Tibial nerve (tissue), 4 donors: Measurements from ENCODE around the gene DOCK1.

ENCODE experiments used
- CTCF ChIP-seq, 5 experiments: fragments of 200-600 bp in 3 of 5; fragments of 450-650 bp in 2 of 5; sonication (generic) in 3 of 5; IDR thresholded peaks; one replicate each; pipeline ENCODE4 v1.5.1; 2016 to 2019; ENCODE audit warnings: antibody characterized with exemption in 5 of 5, mild to moderate bottlenecking in 3 of 5, moderate library complexity in 2 of 5
- EP300 ChIP-seq, 2 donors: sonication (generic); formaldehyde crosslinking; IDR thresholded peaks; one replicate each; pipeline ENCODE4 v1.6.1; 2017; ENCODE audit warnings: antibody characterized with exemption in 2 of 2, mild to moderate bottlenecking in 1 of 2
- POLR2A ChIP-seq, 2 donors: fragments of 450-650 bp; IDR thresholded peaks; one replicate each; pipeline ENCODE4 v1.6.1; 2017; ENCODE audit warnings: antibody characterized with exemption in 2 of 2, mild to moderate bottlenecking in 2 of 2, moderate library complexity in 2 of 2

DNA sequence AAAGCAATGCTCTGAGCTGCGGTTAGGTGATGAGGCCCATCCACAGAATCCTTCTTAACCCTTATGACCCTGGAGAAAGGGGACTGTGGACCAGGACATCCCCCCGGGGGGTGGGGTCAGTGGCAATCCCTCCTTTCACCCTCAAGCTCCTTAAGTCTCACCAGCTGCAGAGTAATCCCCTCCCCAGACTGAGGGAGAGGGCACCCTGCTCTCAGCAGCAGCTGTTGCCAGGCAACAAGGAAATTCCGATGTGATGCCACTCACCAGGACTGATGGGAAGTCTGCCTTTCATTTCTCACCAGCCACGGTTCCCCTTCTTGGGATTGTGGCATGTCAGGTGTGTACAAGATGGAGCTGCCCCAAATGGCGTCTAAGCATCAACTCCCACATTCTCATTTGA is 129.6 kb downstream of the DOCK1 start:
- TF ChIP-seq POLR2A (IDR thresholded peaks at IDR 0.05) (no peak), EP300 (IDR thresholded peaks at IDR 0.05) (no peak), CTCF (IDR thresholded peaks at IDR 0.05) (no peak)
